ENCODE measurements around the gene TRPM1. TPM values are rescaled to one million over a fixed set of nuclear protein-coding genes. Genes with fewer than 3 reads are reported as not detected.

The TRPM1 gene
- total and polyA plus RNA-seq, 9 of the 15 experiments (the other 6 are each of a cell fraction or from before 2014, with no cell fraction given) = 0.01 to 0.06 (median 0.03) TPM; not detected in 5

- Histone ChIP-seq H3K9me3 (replicated peaks; ENCODE audit: control insufficient read depth, insufficient read depth, low read depth, low read length) (no peaks in the 10 kb centered on the region), H3K4me1 (replicated peaks in 1 of 2; ENCODE audit: control insufficient read depth in 2 of 2, insufficient read depth in 2 of 2, low read length in 2 of 2) (no peaks in the 10 kb centered on the region; a peak in 1 of 5 replicates), H3K79me2 (ENCODE audit: control insufficient read depth, insufficient read depth, low read length) (no peaks in the 10 kb centered on the region), H3K9ac (ENCODE audit: insufficient read depth in 1 of 2, low read depth in 2 of 2, low read length in 2 of 2) (no peak overlapping the region), H3K4me3 (no peak overlapping the region), H4K20me1 (replicated peaks; ENCODE audit: control insufficient read depth, insufficient read depth, low read length) (0 out of 2 replicates have a peak, but pooled peaks cover 3% of the 10 kb centered on the region), H3K9me1 (ENCODE audit: control insufficient read depth, insufficient read depth, low read length) (no peaks in the 10 kb centered on the region), H3K4me2 (ENCODE audit: insufficient read depth, low read length) (no peak overlapping the region), H3K27me3 (ENCODE audit: control insufficient read depth in 2 of 2, insufficient read depth in 2 of 2, low read length in 2 of 2) (peaks cover 11 to 29% of the 10 kb centered on the region in 2 experiments; a peak in 4 of 5 replicates), H3K27ac (ENCODE audit: extremely low read depth, low read depth, low read length) (no peak overlapping the region), H3K36me3 (ENCODE audit: control insufficient read depth, insufficient read depth, low read length) (no peaks in the 10 kb centered on the region), H2AFZ (ENCODE audit: low read depth, low read length) (no peak overlapping the region)
- ChIA-PET POLR2A (interaction anchor here (0.7 kb wide), 1 partner anchor 8 kb away, joined by 3 read pairs; no protein-coding TSS in a partner anchor), CTCF (ENCODE audit: low intra/inter-chr PET ratio) (no interaction called here)
- in situ Hi-C loops (cut with MboI) (no loop called here), intact Hi-C loops (cut with micrococcal nuclease) (no loop called here)
- FAIRE-seq (no peak), ATAC-seq (no peak), DNase-seq (ENCODE audit: extremely low read depth in 1 of 4, low spot score in 3 of 4) (no peak)
- TF ChIP-seq PTRF (tag; IDR thresholded peaks at IDR 0.05) (no peak), ZNF3 (CRISPR knock-in tag; IDR thresholded peaks at IDR 0.05) (no peak), ZKSCAN1 (IDR thresholded peaks at IDR 0.05; ENCODE audit: low read depth, low read length) (no peak), ESRRA (IDR thresholded peaks at IDR 0.05; ENCODE audit: borderline replicate concordance, low read depth) (no peak), NFATC3 (IDR thresholded peaks at IDR 0.05) (no peak), KDM5B (IDR thresholded peaks at IDR 0.05; ENCODE audit: insufficient replicate concordance, low read depth, low read length) (no peak), L3MBTL2 (IDR thresholded peaks at IDR 0.05) (no peak), ZNF212 (CRISPR knock-in tag; IDR thresholded peaks at IDR 0.05) (no peak)
- WGBS (ENCODE audit: insufficient coverage, low coverage, missing lambda C conversion rate) = 2% methylated on average over 6 of the region's 6 CpGs
- BruUV-seq (replicated peaks) = no TSS peak
Measured at GRCh38 chr15:31149088-31149505, 47.6 kb upstream of the TRPM1 start.
